ENCODE results near the gene STIL.

GRCh38 chr1:47213230-47213963, 100.5 kb downstream of the STIL start:
- TF ChIP-seq CTCF (IDR thresholded peaks at IDR 0.05): no peak
- TF ChIP-seq HDAC2 (IDR thresholded peaks at IDR 0.05): no peak
- TF ChIP-seq BHLHE40 (IDR thresholded peaks at IDR 0.05; ENCODE audit: low read depth, low read length): no peak
- no peak for TF ChIP-seq JUNB (IDR thresholded peaks at IDR 0.05)
- TF ChIP-seq POLR2A (IDR thresholded peaks at IDR 0.05; ENCODE audit: low read length): no peak
- TF ChIP-seq USF2 (IDR thresholded peaks at IDR 0.05): no peak
- no peak for TF ChIP-seq REST (IDR thresholded peaks at IDR 0.05)

Measured in A549 (cell line).